Measurements from ENCODE around the gene ZNF692. TPM values are rescaled to one million over a fixed set of nuclear protein-coding genes. Genes with fewer than 3 reads are reported as not detected.

The ZNF692 gene
- total RNA-seq, 8 experiments from 2014 or later: 20.9 to 67.7 (median 45.3) TPM

GRCh38 chr1:248852481-248853405, 6.1 kb downstream of the ZNF692 start:
- no peak overlapping the region for H3K4me3 ChIP-seq
- peaks cover 8 to 10% of the 10 kb centered on the region in 2 donors for H3K4me1 ChIP-seq (replicated peaks in 1 of 2)
- ATAC-seq (replicated peaks in 6 of 8): no peak
- in situ Hi-C loops (cut with MboI; ENCODE audit: low pct_unique_long_range_greater_than_20kb in 2 of 9, low sequenced_read_pairs in 9 of 9, unreplicated experiment in 9 of 9): no loop called here
- H3K27ac ChIP-seq: no peak overlapping the region
- WGBS, 10 experiments: 25 to 100% (median 95%) methylated on average over 1 to 7 of the region's 7 CpGs

GRCh38 chr1:248851390-248851789, 7.5 kb downstream of the ZNF692 start:
- no peak for ATAC-seq (replicated peaks in 6 of 8)
- no peaks in the 10 kb centered on the region for H3K4me1 ChIP-seq (replicated peaks in 1 of 2)
- no peak overlapping the region for H3K4me3 ChIP-seq
- WGBS, 10 experiments: 89 to 100% (median 96%) methylated on average over 1 to 2 of the region's 2 CpGs; no CpG with 5 or more reads in 6 of the 10 experiments
- in situ Hi-C loops (cut with MboI; ENCODE audit: low pct_unique_long_range_greater_than_20kb in 2 of 9, low sequenced_read_pairs in 9 of 9, unreplicated experiment in 9 of 9): no loop called here
- no peak overlapping the region for H3K27ac ChIP-seq

- peak in 4 of 8 experiments; percentile 11 to 27 (median 18) for ATAC-seq (replicated peaks in 6 of 8)
- Histone ChIP-seq H3K27ac (no peak overlapping the region), H3K4me3 (no peak overlapping the region), H3K4me1 (replicated peaks in 1 of 2) (no peaks in the 10 kb centered on the region)
- in situ Hi-C loops (cut with MboI; ENCODE audit: low pct_unique_long_range_greater_than_20kb in 2 of 9, low sequenced_read_pairs in 9 of 9, unreplicated experiment in 9 of 9): no loop called here
- WGBS, 10 experiments: 80 to 100% (median 98%) methylated on average over 1 to 7 of the region's 10 CpGs; no CpG with 5 or more reads in 4 of the 10 experiments
Observed at GRCh38 chr1:248850536-248851251, 8.2 kb downstream of the ZNF692 start.

GRCh38 chr1:248850124-248850523, 8.8 kb downstream of the ZNF692 start:
- Histone ChIP-seq H3K4me1 (replicated peaks in 1 of 2) (no peaks in the 10 kb centered on the region), H3K27ac (no peak overlapping the region), H3K4me3 (no peak overlapping the region)
- in situ Hi-C loops (cut with MboI; ENCODE audit: low pct_unique_long_range_greater_than_20kb in 2 of 9, low sequenced_read_pairs in 9 of 9, unreplicated experiment in 9 of 9): no loop called here
- no peak for ATAC-seq (replicated peaks in 6 of 8)
- WGBS, 10 experiments: 87 to 100% (median 96%) methylated on average over 1 to 7 of the region's 9 CpGs; no CpG with 5 or more reads in 4 of the 10 experiments

- Histone ChIP-seq H3K4me1 (replicated peaks in 1 of 2) (no peaks in the 10 kb centered on the region), H3K4me3 (no peak overlapping the region), H3K27ac (no peak overlapping the region)
- no peak for ATAC-seq (replicated peaks in 6 of 8)
- 77 to 96% (median 90%) methylated on average over 2 to 3 of the region's 3 CpGs; no CpG with 5 or more reads in 6 of the 10 experiments for WGBS, 10 experiments
- in situ Hi-C loops (cut with MboI; ENCODE audit: low pct_unique_long_range_greater_than_20kb in 2 of 9, low sequenced_read_pairs in 9 of 9, unreplicated experiment in 9 of 9): no loop called here
Observed at GRCh38 chr1:248849637-248850036, 9.2 kb downstream of the ZNF692 start.

- WGBS, 10 experiments: 80 to 100% (median 100%) methylated on average over 1 to 3 of the region's 3 CpGs; no CpG with 5 or more reads in 3 of the 10 experiments
- H3K4me1 ChIP-seq (replicated peaks in 1 of 2): no peaks in the 10 kb centered on the region
- in situ Hi-C loops (cut with MboI; ENCODE audit: low pct_unique_long_range_greater_than_20kb in 2 of 9, low sequenced_read_pairs in 9 of 9, unreplicated experiment in 9 of 9): no loop called here
- ATAC-seq (replicated peaks in 6 of 8): no peak
- no peak overlapping the region for H3K4me3 ChIP-seq
- H3K27ac ChIP-seq: no peak overlapping the region
Observed at GRCh38 chr1:248849152-248849551, 9.7 kb downstream of the ZNF692 start.

GRCh38 chr1:248848602-248849001, 10.3 kb downstream of the ZNF692 start:
- in situ Hi-C loops (cut with MboI; ENCODE audit: low pct_unique_long_range_greater_than_20kb in 2 of 9, low sequenced_read_pairs in 9 of 9, unreplicated experiment in 9 of 9): no loop called here

GRCh38 chr1:248847956-248848561, 10.8 kb downstream of the ZNF692 start:
- in situ Hi-C loops (cut with MboI; ENCODE audit: low pct_unique_long_range_greater_than_20kb in 2 of 9, low sequenced_read_pairs in 9 of 9, unreplicated experiment in 9 of 9): no loop called here
- WGBS, 10 experiments: 95 to 100% (median 98%) methylated on average over 5 to 48 of the region's 72 CpGs; no CpG with 5 or more reads in 2 of the 10 experiments

More at GRCh38 chr1:248848602-248849001, 10.3 kb downstream of the ZNF692 start:
- 80 to 100% (median 97%) methylated on average over 1 to 8 of the region's 8 CpGs; no CpG with 5 or more reads in 2 of the 10 experiments for WGBS, 10 experiments
- Histone ChIP-seq H3K4me3 (no peak overlapping the region), H3K4me1 (replicated peaks in 1 of 2) (no peaks in the 10 kb centered on the region), H3K27ac (no peak overlapping the region)
- ATAC-seq (replicated peaks in 6 of 8): no peak

GRCh38 chr1:248847181-248847955, 11.5 kb downstream of the ZNF692 start:
- WGBS, 10 experiments: 95 to 100% (median 97%) methylated on average over 1 to 42 of the region's 76 CpGs; no CpG with 5 or more reads in 3 of the 10 experiments
- H3K4me1 ChIP-seq (replicated peaks in 1 of 2): no peaks in the 10 kb centered on the region
- in situ Hi-C loops (cut with MboI; ENCODE audit: low pct_unique_long_range_greater_than_20kb in 2 of 9, low sequenced_read_pairs in 9 of 9, unreplicated experiment in 9 of 9): no loop called here
- H3K4me3 ChIP-seq: no peak overlapping the region
- no peak overlapping the region for H3K27ac ChIP-seq
- peak in 4 of 8 experiments; percentile 15 to 26 (median 22) for ATAC-seq (replicated peaks in 6 of 8)

More at GRCh38 chr1:248847956-248848561, 10.8 kb downstream of the ZNF692 start:
- Histone ChIP-seq H3K4me3 (no peak overlapping the region), H3K4me1 (replicated peaks in 1 of 2) (no peaks in the 10 kb centered on the region), H3K27ac (no peak overlapping the region)
- ATAC-seq (replicated peaks in 6 of 8): peak in 2 of 8 experiments; percentile 5 to 8

GRCh38 chr1:248844526-248844925, 14.4 kb downstream of the ZNF692 start:
- WGBS, 10 experiments: 80 to 100% (median 98%) methylated on average over 1 to 8 of the region's 8 CpGs; no CpG with 5 or more reads in 2 of the 10 experiments
- no peak overlapping the region for H3K4me3 ChIP-seq
- H3K4me1 ChIP-seq (replicated peaks in 1 of 2): peaks cover under 1% of the 10 kb centered on the region in 2 donors
- in situ Hi-C loops (cut with MboI; ENCODE audit: low pct_unique_long_range_greater_than_20kb in 2 of 9, low sequenced_read_pairs in 9 of 9, unreplicated experiment in 9 of 9): no loop called here
- no peak for ATAC-seq (replicated peaks in 6 of 8)
- H3K27ac ChIP-seq: no peak overlapping the region

GRCh38 chr1:248843687-248844086, 15.2 kb downstream of the ZNF692 start:
- in situ Hi-C loops (cut with MboI; ENCODE audit: low pct_unique_long_range_greater_than_20kb in 2 of 9, low sequenced_read_pairs in 9 of 9, unreplicated experiment in 9 of 9): no loop called here
- 60 to 100% (median 91%) methylated on average over 2 to 3 of the region's 3 CpGs for WGBS, 10 experiments
- H3K27ac ChIP-seq: no peak overlapping the region
- H3K4me1 ChIP-seq (replicated peaks in 1 of 2): peaks cover 4% of the 10 kb centered on the region in 2 donors
- H3K4me3 ChIP-seq: no peak overlapping the region
- no peak for ATAC-seq (replicated peaks in 6 of 8)

- peaks cover 4% of the 10 kb centered on the region in 2 donors for H3K4me1 ChIP-seq (replicated peaks in 1 of 2)
- WGBS, 10 experiments: 80 to 100% (median 92%) methylated on average over 1 to 7 of the region's 8 CpGs; no CpG with 5 or more reads in 4 of the 10 experiments
- no peak for ATAC-seq (replicated peaks in 6 of 8)
- in situ Hi-C loops (cut with MboI; ENCODE audit: low pct_unique_long_range_greater_than_20kb in 2 of 9, low sequenced_read_pairs in 9 of 9, unreplicated experiment in 9 of 9): no loop called here
- H3K27ac ChIP-seq: no peak overlapping the region
- H3K4me3 ChIP-seq: no peak overlapping the region
Observed at GRCh38 chr1:248842781-248843331, 16.0 kb downstream of the ZNF692 start.
